Stomach (tissue), 9 donors: ENCODE measurements around the gene MCOLN1. TPM values are rescaled to one million over a fixed set of nuclear protein-coding genes. Genes with fewer than 3 reads are reported as not detected.

ENCODE experiments used
- DNase-seq, 2 donors: peaks; one replicate each; pipeline versions ENCODE4 v3.0.0 to v3.0.0-alpha.2; 2013 to 2019
- H3K27ac ChIP-seq, 5 donors: fragments of 200-600 bp in 4 of 5; sonication (generic) in 4 of 5; one replicate each; pipeline ENCODE4 v1.5.1; 2013 to 2019; ENCODE audit warnings: mild to moderate bottlenecking in 1 of 5, moderate library complexity in 1 of 5
- H3K27me3 ChIP-seq, 3 donors: fragments of 200-600 bp; sonication (generic); one replicate each; pipeline ENCODE4 v1.5.1; 2017 to 2019; ENCODE audit warnings: mixed run types in 1 of 3
- H3K36me3 ChIP-seq, 4 donors: fragments of 200-600 bp; sonication (generic); 1 replicate in 3 of 4; 2 replicates in 1 of 4; pipeline ENCODE4 v1.5.1; 2016 to 2019
- H3K4me1 ChIP-seq, 4 donors: fragments of 200-600 bp; sonication (generic); one replicate each; pipeline ENCODE4 v1.5.1; 2016 to 2019
- H3K4me3 ChIP-seq, 4 donors: fragments of 200-600 bp; sonication (generic) in 3 of 4; one replicate each; pipeline ENCODE4 v1.5.1; 2016 to 2019; ENCODE audit warnings: mild to moderate bottlenecking in 1 of 4
- H3K9me3 ChIP-seq, 4 donors: fragments of 200-600 bp; sonication (generic); one replicate each; pipeline ENCODE4 v1.5.1; 2016 to 2019
- EP300 ChIP-seq: sonication (generic); formaldehyde crosslinking; IDR thresholded peaks from one replicate; pipeline ENCODE4 v1.6.1; 2017; ENCODE audit warnings: antibody characterized with exemption
- POLR2A ChIP-seq, 4 donors: fragments of 450-650 bp; IDR thresholded peaks; one replicate each; pipeline ENCODE4 v1.6.1; 2016; ENCODE audit warnings: antibody characterized with exemption in 4 of 4, control low read depth in 2 of 4, mild to moderate bottlenecking in 1 of 4, moderate library complexity in 1 of 4
- POLR2AphosphoS5 ChIP-seq, 3 donors: sonication (generic); formaldehyde crosslinking; IDR thresholded peaks; one replicate each; pipeline ENCODE4 v1.6.1; 2016; ENCODE audit warnings: antibody characterized with exemption in 3 of 3
- WGBS, 5 donors: extraction: QIAGEN DNeasy Blood & Tissue Kit in 3 of 5; methylation state at CpG; one replicate each; pipeline versions ENCODE4 v1.1.5 to v1.1.7; 2013 to 2018; 5-methylcytosine and 5-hydroxymethylcytosine counted together
- intact Hi-C: fragments of 100-400 bp; cut with DNase I; formaldehyde crosslinking; loops from one replicate; pipeline ENCODE4 v1.15.1; 2023; ENCODE audit warnings: low total_unique reads
- polyA plus RNA-seq, 3 donors: library from polyadenylated mRNA; stranded (reverse); fragments of 200-250 nt; gene quantifications; one replicate each; pipeline ENCODE4 v1.2.3, GENCODE V29; 2013
- total RNA-seq, 5 donors: library from RNA; depleted of rRNA; stranded (reverse); fragments of >200 nt; gene quantifications; one replicate each; pipeline versions ENCODE4 v1.1.0 to v1.2.3, GENCODE V29; 2014 to 2016
- TF ChIP-seq, protein P1 (sequence below), 7 experiments: fragments of 450-650 bp in 4 of 7; fragments of 200-600 bp in 3 of 7; sonication (generic) in 3 of 7; IDR thresholded peaks; one replicate each; pipeline ENCODE4 v1.5.1; 2016 to 2019; ENCODE audit warnings: antibody characterized with exemption in 7 of 7, control low read depth in 2 of 7, mild to moderate bottlenecking in 1 of 7
- donor health status: healthy with polysubstance abuse.
- donor health status: Bipolar disorder and iron deficiency.
- donor health status: healthy.

Gene MCOLN1
- total and polyA plus RNA-seq, 8 donors: 5.1 to 56.6 (median 18.7) TPM

DNA sequence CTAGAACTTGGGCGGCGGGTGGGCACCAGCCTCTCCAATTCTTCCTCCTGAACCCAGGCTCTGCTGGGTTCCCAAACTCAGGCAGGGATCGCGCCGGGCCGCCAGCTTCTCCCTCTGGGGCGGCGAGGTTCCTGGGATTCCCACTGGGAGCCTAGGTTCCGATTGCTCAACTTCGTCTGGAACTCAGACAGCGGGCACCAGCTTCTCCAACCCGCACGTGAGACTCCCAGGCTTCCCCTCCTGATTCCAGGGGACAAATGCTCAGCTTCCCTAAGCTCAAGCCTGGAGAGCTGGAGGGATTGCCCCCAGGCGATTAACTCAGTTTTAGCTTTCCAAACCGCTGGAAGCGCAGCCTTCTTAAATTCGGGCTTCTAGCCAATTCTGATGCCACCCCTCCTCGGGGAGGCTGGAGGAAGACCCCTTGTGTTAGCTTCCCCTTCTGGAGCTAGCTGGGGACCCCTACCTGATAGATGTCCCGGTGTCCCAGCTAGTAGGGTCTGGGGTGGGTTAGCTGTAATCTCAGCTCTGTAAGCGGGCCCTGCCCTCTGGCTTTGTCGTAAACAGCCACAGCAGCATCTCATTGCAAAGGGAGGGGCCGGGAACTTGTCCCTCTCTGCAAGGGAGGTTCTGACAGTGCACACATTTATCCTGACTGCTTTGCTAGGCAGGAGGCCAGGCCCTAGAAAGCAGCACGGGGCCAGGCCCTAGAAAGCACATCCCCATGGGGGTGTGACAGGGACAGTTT lies 671 bp downstream of the MCOLN1 start:
- Histone ChIP-seq H3K27me3 (no peaks in the 10 kb centered on the region), H3K27ac (peak overlapping the region in 4 of 5 donors; percentile 44 to 83 (median 77)), H3K4me3 (peak overlapping the region; percentile 84 to 93 (median 89)), H3K4me1 (peaks cover 17 to 33% (median 27%) of the 10 kb centered on the region in 4 donors), H3K36me3 (peaks cover 6 to 61% (median 55%) of the 10 kb centered on the region in 4 donors), H3K9me3 (no peaks in the 10 kb centered on the region)
- intact Hi-C loops: no loop called here
- WGBS, 5 donors: 2 to 7% (median 5%) methylated on average over 16 to 23 of the region's 23 CpGs
- TF ChIP-seq, protein P1, sequence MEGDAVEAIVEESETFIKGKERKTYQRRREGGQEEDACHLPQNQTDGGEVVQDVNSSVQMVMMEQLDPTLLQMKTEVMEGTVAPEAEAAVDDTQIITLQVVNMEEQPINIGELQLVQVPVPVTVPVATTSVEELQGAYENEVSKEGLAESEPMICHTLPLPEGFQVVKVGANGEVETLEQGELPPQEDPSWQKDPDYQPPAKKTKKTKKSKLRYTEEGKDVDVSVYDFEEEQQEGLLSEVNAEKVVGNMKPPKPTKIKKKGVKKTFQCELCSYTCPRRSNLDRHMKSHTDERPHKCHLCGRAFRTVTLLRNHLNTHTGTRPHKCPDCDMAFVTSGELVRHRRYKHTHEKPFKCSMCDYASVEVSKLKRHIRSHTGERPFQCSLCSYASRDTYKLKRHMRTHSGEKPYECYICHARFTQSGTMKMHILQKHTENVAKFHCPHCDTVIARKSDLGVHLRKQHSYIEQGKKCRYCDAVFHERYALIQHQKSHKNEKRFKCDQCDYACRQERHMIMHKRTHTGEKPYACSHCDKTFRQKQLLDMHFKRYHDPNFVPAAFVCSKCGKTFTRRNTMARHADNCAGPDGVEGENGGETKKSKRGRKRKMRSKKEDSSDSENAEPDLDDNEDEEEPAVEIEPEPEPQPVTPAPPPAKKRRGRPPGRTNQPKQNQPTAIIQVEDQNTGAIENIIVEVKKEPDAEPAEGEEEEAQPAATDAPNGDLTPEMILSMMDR (IDR thresholded peaks at IDR 0.05): no peak
- TF ChIP-seq POLR2AphosphoS5 (IDR thresholded peaks at IDR 0.05) (no peak), EP300 (no peak), POLR2A (IDR thresholded peaks at IDR 0.05) (no peak)
- peak in 1 of 2 donors; percentile 15 for DNase-seq

DNA sequence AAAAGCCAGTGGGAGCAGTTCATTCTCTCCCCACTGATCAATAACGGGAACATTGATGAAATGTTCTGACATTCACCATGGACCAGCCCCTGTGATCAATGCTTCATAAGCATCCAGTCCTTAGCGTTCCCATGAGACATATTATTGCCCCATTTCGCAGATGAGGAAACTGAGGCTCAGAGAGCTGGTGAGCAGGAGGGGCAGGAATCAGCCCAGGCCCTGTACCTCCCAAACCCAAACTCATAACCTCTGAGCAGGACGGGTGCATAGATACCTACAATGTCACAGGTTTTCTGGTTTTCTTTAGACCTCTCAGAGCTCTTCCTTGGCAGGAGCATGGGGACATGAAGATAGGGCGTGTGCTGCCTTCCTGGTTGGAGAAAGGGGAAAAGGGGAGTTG lies 2.1 kb downstream of the MCOLN1 start:
- Histone ChIP-seq H3K9me3 (no peaks in the 10 kb centered on the region), H3K27me3 (no peaks in the 10 kb centered on the region), H3K4me3 (no peak overlapping the region), H3K36me3 (peaks cover 11 to 69% (median 64%) of the 10 kb centered on the region in 4 donors), H3K4me1 (peaks cover 17 to 32% (median 25%) of the 10 kb centered on the region in 4 donors), H3K27ac (no peak overlapping the region)
- WGBS, 5 donors: 87 to 95% (median 92%) methylated on average over 5 of the region's 5 CpGs
- intact Hi-C loops: no loop called here
- TF ChIP-seq, protein P1 (IDR thresholded peaks at IDR 0.05): no peak
- TF ChIP-seq EP300 (no peak), POLR2AphosphoS5 (IDR thresholded peaks at IDR 0.05) (no peak), POLR2A (IDR thresholded peaks at IDR 0.05) (no peak)
- DNase-seq: no peak

DNA sequence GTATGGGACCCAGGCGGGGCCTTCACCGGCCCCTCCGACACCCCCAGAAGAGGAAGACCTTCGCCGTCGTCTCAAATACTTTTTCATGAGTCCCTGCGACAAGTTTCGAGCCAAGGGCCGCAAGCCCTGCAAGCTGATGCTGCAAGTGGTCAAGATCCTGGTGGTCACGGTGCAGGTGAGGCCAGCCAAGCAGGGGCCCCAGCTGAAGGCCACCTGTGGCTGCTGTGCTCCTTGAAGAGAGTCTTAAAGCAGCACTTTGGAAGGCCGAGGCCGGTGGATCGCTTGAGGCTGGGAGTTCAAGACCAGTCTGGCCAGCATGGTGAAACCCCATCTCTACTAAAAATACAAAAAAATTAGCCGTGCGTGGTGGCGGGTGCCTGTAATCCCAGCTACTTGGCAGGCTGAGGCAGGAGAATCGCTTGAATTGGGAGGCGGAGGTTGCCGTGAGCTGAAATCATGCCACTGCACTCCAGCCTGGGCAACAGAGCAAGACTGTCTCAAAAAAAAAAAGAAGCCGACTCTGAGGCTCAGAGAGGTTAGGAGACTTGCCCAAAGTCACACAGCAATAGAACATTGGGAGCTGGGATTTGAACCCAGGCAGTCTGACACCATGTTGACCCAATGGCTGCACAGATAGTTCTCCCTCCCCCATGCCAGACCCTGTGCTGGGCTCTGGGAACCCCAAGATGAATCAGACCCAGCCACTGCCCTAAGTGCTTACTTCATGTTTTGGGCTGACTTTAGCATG lies 2.7 kb downstream of the MCOLN1 start:
- Histone ChIP-seq H3K9me3 (no peaks in the 10 kb centered on the region), H3K4me1 (peaks cover 17 to 32% (median 25%) of the 10 kb centered on the region in 4 donors), H3K4me3 (no peak overlapping the region), H3K27ac (no peak overlapping the region), H3K36me3 (peaks cover 13 to 69% (median 64%) of the 10 kb centered on the region in 4 donors), H3K27me3 (no peaks in the 10 kb centered on the region)
- intact Hi-C loops: no loop called here
- 93 to 96% (median 95%) methylated on average over 16 to 20 of the region's 20 CpGs for WGBS, 5 donors
- TF ChIP-seq POLR2A (IDR thresholded peaks at IDR 0.05) (no peak), EP300 (no peak), POLR2AphosphoS5 (IDR thresholded peaks at IDR 0.05) (no peak)
- TF ChIP-seq, protein P1 (IDR thresholded peaks at IDR 0.05): no peak
- DNase-seq: no peak

DNA sequence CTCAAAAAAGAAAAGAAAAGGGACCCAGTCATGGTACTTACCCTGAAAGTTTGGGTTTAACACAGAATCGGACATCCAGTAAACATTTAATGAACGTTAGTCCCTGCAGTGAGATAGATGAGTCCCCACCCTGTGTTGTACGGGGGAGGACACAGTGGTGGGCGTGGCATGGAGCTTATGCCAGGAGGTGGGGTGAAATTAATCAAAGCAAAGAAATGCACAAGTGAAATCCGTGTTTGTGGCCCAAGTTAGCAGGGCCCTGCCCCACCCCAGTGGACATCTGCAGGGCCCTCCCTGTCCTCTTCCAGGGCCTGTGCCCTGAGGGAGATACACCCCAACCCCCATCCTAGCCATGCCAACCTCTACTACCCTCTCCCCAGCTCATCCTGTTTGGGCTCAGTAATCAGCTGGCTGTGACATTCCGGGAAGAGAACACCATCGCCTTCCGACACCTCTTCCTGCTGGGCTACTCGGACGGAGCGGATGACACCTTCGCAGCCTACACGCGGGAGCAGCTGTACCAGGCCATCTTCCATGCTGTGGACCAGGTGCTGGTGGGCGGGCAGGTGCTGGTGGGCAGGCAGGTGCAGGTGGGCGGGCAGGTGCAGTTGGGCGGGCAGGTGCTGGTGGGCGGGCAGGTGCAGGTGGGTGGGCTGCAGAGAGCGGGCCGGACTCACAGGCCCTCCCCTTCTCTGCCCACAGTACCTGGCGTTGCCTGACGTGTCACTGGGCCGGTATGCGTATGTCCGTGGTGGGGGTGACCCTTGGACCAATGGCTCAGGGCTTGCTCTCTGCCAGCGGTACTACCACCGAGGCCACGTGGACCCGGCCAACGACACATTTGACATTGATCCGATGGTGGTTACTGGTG lies 3.9 kb downstream of the MCOLN1 start:
- no peak for DNase-seq
- Histone ChIP-seq H3K27ac (no peak overlapping the region), H3K4me1 (peaks cover 17 to 32% (median 25%) of the 10 kb centered on the region in 4 donors), H3K36me3 (peaks cover 15 to 72% (median 66%) of the 10 kb centered on the region in 4 donors), H3K4me3 (no peak overlapping the region), H3K27me3 (no peaks in the 10 kb centered on the region), H3K9me3 (no peaks in the 10 kb centered on the region)
- WGBS, 5 donors: 87 to 90% (median 89%) methylated on average over 30 to 31 of the region's 31 CpGs
- TF ChIP-seq POLR2A (IDR thresholded peaks at IDR 0.05): no peak
- intact Hi-C loops: no loop called here
